CD4-positive, CD25-positive, alpha-beta regulatory T cell (primary cell): ENCODE measurements around the gene TTYH1. TPM values are rescaled to one million over a fixed set of nuclear protein-coding genes. Genes with fewer than 3 reads are reported as not detected.
"Not testable (repeated sequence)": the region's sequence is repeated elsewhere in the genome, so short reads cannot be mapped to it uniquely, and the experiment has no call there.

Experiments
- ATAC-seq, 2 donors: fragments of 150-1000 bp; cut with Tn5 transposase; one replicate each; pipeline ENCODE4 v1.10.0; 2021; ENCODE audit warnings: low read depth in 2 of 2, moderate number of reproducible peaks in 2 of 2, moderate library complexity in 1 of 2
- DNase-seq, 3 donors: peaks; one replicate each; pipeline versions ENCODE4 v3.0.0 to v3.0.0-alpha.2; 2012 to 2022; ENCODE audit warnings: mixed read lengths in 1 of 3
- H3K27ac ChIP-seq: one replicate; pipeline ENCODE4 v1.7.0; 2013; ENCODE audit warnings: mild to moderate bottlenecking, low read length; ENCODE audit not compliant: insufficient read depth, poor library complexity, severe bottlenecking
- H3K27me3 ChIP-seq: one replicate; pipeline ENCODE4 v1.7.0; 2013; ENCODE audit warnings: low read length; ENCODE audit not compliant: control insufficient read depth, insufficient read depth
- H3K36me3 ChIP-seq: one replicate; pipeline ENCODE4 v1.7.0; 2013; ENCODE audit warnings: mild to moderate bottlenecking, low read length, moderate library complexity; ENCODE audit not compliant: control insufficient read depth, insufficient read depth
- H3K4me1 ChIP-seq: 2 replicates; pipeline ENCODE4 v1.7.0; 2013; ENCODE audit warnings: mild to moderate bottlenecking, low read length; ENCODE audit not compliant: insufficient read depth, control insufficient read depth, poor library complexity, severe bottlenecking
- H3K4me3 ChIP-seq: one replicate; pipeline ENCODE4 v1.7.0; 2013; ENCODE audit warnings: low read depth, mild to moderate bottlenecking, low read length, moderate library complexity
- H3K9me3 ChIP-seq, 2 experiments: 1 replicate in 1 of 2; 2 replicates in 1 of 2; pipeline ENCODE4 v1.7.0; 2013; ENCODE audit warnings: low read length in 2 of 2, mild to moderate bottlenecking in 1 of 2, moderate library complexity in 1 of 2; ENCODE audit not compliant: control insufficient read depth in 2 of 2
- H3K27ac Mint-ChIP-seq, 3 donors: one replicate each; pipeline ENCODE4 v1.8.0; 2020 to 2022; ENCODE audit warnings: mild to moderate bottlenecking in 3 of 3, mixed read lengths in 3 of 3, moderate library complexity in 2 of 3
- H3K27me3 Mint-ChIP-seq: one replicate; pipeline ENCODE4 v1.8.0; 2022; ENCODE audit warnings: mild to moderate bottlenecking, mixed read lengths
- H3K36me3 Mint-ChIP-seq: one replicate; pipeline ENCODE4 v1.8.0; 2020; ENCODE audit warnings: mixed read lengths
- H3K4me1 Mint-ChIP-seq, 4 donors: one replicate each; pipeline ENCODE4 v1.8.0; 2020 to 2022; ENCODE audit warnings: mixed read lengths in 4 of 4, mild to moderate bottlenecking in 1 of 4
- H3K4me3 Mint-ChIP-seq, 4 donors: one replicate each; pipeline ENCODE4 v1.8.0; 2020 to 2022; ENCODE audit warnings: mild to moderate bottlenecking in 4 of 4, mixed read lengths in 4 of 4, moderate library complexity in 3 of 4
- H3K9me3 Mint-ChIP-seq, 7 donors: one replicate each; pipeline ENCODE4 v1.8.0; 2020 to 2022; ENCODE audit warnings: mixed read lengths in 7 of 7, mild to moderate bottlenecking in 3 of 7, moderate library complexity in 2 of 7
- polyA plus RNA-seq, 4 donors: library from polyadenylated mRNA; unstranded; fragments of 300-500 nt; fragmentation: Illumina TruSeq; gene quantifications; one replicate each; pipeline ENCODE4 v1.2.3, GENCODE V29; 2021
- total RNA-seq: library from RNA; stranded (reverse); gene quantifications from one replicate; pipeline ENCODE4 v1.2.3, GENCODE V29; 2022

The TTYH1 gene
- total RNA-seq (not detected), polyA plus RNA-seq (under 1 TPM in 3 of 4 donors, not detected in 1; 0.17 to 1.00 (median 0.31) TPM)

DNA sequence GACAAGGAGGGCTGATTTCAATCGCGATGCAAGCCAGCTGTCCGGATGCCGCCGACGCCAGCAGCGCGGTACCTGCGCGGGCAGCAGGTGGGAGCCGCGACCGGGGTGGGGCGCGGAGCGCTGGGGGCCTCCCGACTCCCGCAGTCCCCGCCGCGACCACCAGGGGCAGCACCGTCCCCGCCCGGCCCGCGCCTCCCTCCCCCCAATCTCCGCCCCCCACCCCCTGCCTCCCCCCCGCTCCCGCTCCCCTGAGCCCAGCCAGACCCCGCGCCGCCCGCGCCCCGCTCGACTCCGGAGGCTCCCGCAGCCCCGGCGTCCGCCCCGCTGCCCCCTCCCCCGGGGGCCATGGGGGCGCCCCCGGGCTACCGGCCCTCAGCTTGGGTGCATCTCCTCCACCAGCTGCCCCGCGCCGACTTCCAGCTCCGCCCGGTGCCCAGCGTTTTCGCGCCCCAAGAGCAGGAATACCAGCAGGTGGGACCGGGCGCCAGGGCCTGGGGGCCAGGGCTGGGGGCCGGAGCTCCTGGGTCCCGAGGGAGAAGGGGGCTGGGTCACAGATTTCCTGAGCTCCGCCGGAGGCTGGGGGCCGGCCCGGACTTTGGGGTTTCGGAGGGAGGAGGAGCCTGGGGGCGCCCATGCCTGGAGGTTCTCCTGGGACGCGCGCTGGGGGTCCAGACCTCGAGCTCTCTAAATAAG lies at the start of gene TTYH1:
Gene TTYH1, plus strand, starts transcription at position 257 of the 693 bp plus-strand sequence. Its CDS starts 89 bp downstream, at position 346.
- peaks cover 10% of the 10 kb centered on the region for H3K27me3 Mint-ChIP-seq
- ATAC-seq (peak in 1 of 2 donors; percentile 35), DNase-seq (no peak)

DNA sequence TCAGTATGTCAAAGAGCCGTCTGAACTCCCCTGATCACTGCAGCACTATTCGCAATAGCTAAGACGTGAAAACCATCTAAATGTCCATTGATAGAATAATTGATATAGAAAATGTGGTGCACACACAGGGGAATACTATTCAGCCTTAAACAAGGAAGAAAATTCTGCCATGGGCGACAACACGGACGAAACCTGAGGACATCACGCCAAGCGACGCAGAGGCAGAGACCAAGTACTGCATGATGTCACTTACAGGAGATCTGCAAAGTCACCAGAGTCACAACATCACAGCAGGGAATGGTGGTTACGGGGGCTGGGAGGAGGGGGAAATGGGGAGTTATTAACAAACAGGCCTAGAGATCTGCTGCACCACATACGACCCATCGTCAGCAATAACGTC lies 49.5 kb upstream of the TTYH1 start:
- H3K27ac ChIP-seq, result peak overlapping the region; percentile 60
- H3K36me3 Mint-ChIP-seq, result peaks cover 14% of the 10 kb centered on the region
- H3K9me3 Mint-ChIP-seq, H3K4me3 ChIP-seq, H3K27me3 ChIP-seq, ATAC-seq, DNase-seq, H3K9me3 ChIP-seq, H3K36me3 ChIP-seq, H3K27me3 Mint-ChIP-seq: not testable (repeated sequence)
- H3K4me1 ChIP-seq, result peaks cover 48% of the 10 kb centered on the region
- peak overlapping the region in 1 of 3 donors; percentile 36 for H3K27ac Mint-ChIP-seq
- peak overlapping the region; percentile 45 to 97 (median 71) for H3K4me3 Mint-ChIP-seq
- H3K4me1 Mint-ChIP-seq, result peaks cover 32 to 78% (median 49%) of the 10 kb centered on the region in 4 donors

More for the DNA sequence above, at the start of gene TTYH1:
- H3K36me3 ChIP-seq, result no peaks in the 10 kb centered on the region
- Mint-ChIP-seq H3K36me3 (peaks cover 9% of the 10 kb centered on the region), H3K4me3 (peak within 1 kb of the TSS in 1 of 4 donors; percentile 43), H3K9me3 (peaks cover 0 to 4% (median 3%) of the 10 kb centered on the region in 7 donors), H3K27ac (peak within 1 kb of the TSS in 1 of 3 donors; percentile 57), H3K4me1 (peaks cover 0 to 25% (median 10%) of the 10 kb centered on the region in 4 donors)
- H3K27me3 ChIP-seq, result peaks cover 14% of the 10 kb centered on the region
- no peaks in the 10 kb centered on the region for H3K9me3 ChIP-seq
- peaks cover 7% of the 10 kb centered on the region for H3K4me1 ChIP-seq
- H3K27ac ChIP-seq, result no peak within 1 kb of the TSS
- H3K4me3 ChIP-seq, result no peak within 1 kb of the TSS

DNA sequence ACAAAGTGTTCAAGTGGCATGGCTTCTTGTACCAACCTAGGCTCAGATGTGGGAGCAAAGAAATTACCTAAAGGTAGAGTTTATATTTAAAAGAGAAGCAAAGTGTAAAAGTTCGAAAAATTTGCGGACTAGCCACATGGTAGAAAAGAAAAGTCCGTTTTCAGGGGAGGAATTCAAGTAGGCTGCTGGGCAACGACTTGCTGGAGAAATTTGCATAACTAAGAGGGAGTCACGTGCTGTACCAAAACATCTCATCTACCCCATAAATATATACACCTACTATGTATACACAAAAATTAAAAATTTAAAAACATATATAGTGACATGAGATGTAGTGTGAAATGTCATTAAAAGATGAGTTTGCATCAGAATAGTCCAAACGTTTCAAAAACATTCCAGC lies 48.5 kb upstream of the TTYH1 start:
- ATAC-seq (no peak), DNase-seq (no peak)
- peaks cover 10% of the 10 kb centered on the region for H3K27me3 Mint-ChIP-seq
- H3K9me3 ChIP-seq, result no peaks in the 10 kb centered on the region
- peaks cover 8% of the 10 kb centered on the region for H3K36me3 Mint-ChIP-seq
- peaks cover 49% of the 10 kb centered on the region for H3K4me1 ChIP-seq
- H3K27ac ChIP-seq, result no peak overlapping the region
- peak overlapping the region in 1 of 4 donors; percentile 68 for H3K4me3 Mint-ChIP-seq
- H3K36me3 ChIP-seq, result no peaks in the 10 kb centered on the region
- H3K27ac Mint-ChIP-seq, result peak overlapping the region in 1 of 3 donors; percentile 10
- peaks cover 34 to 78% (median 47%) of the 10 kb centered on the region in 4 donors for H3K4me1 Mint-ChIP-seq
- H3K27me3 ChIP-seq, result no peaks in the 10 kb centered on the region
- no peak overlapping the region for H3K4me3 ChIP-seq
- H3K9me3 Mint-ChIP-seq, result no peaks in the 10 kb centered on the region

- no peak for DNase-seq
- Histone ChIP-seq H3K4me3 (peak overlapping the region; percentile 75), H3K27ac (no peak overlapping the region), H3K27me3 (no peaks in the 10 kb centered on the region), H3K4me1 (peaks cover 41% of the 10 kb centered on the region), H3K36me3 (no peaks in the 10 kb centered on the region), H3K9me3 (no peaks in the 10 kb centered on the region)
- peaks cover 16% of the 10 kb centered on the region for H3K27me3 Mint-ChIP-seq
- ATAC-seq, result no peak
- peaks cover 4% of the 10 kb centered on the region for H3K36me3 Mint-ChIP-seq
- H3K27ac Mint-ChIP-seq, result peak overlapping the region; percentile 87 to 95 (median 90)
- peak overlapping the region; percentile 81 to 93 (median 87) for H3K4me3 Mint-ChIP-seq
- H3K4me1 Mint-ChIP-seq, result peaks cover 26 to 72% (median 46%) of the 10 kb centered on the region in 4 donors
- H3K9me3 Mint-ChIP-seq, result no peaks in the 10 kb centered on the region
Measured at GRCh38 chr19:54369082-54369687, 46.1 kb upstream of the TTYH1 start.

DNA sequence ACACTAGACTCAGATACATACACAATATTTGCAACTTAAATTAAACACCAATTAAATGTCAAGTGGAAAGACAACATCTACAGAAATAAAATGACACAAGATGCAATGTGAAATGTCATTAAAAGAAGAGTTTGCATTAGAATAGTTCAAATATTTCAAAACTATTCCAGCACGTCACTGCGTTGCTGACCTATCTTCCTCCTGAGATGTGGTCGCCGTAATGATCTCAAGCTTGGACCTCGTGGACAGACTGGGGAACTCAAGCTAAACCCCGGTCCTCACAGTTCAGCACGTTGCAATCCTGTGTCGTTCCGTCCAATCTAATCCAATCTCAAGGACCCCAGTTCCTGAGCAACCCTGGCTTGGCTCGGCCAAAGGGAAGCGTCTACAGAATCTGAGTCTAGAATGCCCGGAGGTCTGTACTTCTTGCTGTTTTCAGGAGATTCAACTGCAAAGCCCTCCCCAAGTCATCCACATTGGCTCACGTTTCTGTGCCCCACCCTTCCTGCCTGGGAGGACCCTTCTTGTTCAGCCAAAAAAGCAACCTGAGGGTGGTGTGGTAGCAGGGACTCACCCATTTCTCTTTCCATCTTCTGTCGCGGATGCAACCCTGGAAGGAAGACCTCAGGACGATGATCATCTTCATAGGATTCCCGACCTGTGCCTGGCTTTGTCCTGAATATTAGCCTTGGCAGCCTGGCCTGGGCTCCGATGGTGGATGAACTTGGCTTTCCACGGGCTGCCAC lies 45.4 kb upstream of the TTYH1 start:
- ATAC-seq (peak; percentile 35 to 38), DNase-seq (peak in 1 of 3 donors; percentile 33)
- H3K9me3 ChIP-seq, H3K36me3 Mint-ChIP-seq, H3K9me3 Mint-ChIP-seq, H3K36me3 ChIP-seq, H3K27me3 ChIP-seq: not testable (repeated sequence)
- peak overlapping the region; percentile 87 to 95 (median 90) for H3K27ac Mint-ChIP-seq
- Histone ChIP-seq H3K4me3 (peak overlapping the region; percentile 75), H3K27ac (peak overlapping the region; percentile 14), H3K4me1 (peaks cover 40% of the 10 kb centered on the region)
- H3K27me3 Mint-ChIP-seq, result peaks cover 13% of the 10 kb centered on the region
- H3K4me1 Mint-ChIP-seq, result peaks cover 23 to 72% (median 44%) of the 10 kb centered on the region in 4 donors
- H3K4me3 Mint-ChIP-seq, result peak overlapping the region; percentile 81 to 93 (median 87)

DNA sequence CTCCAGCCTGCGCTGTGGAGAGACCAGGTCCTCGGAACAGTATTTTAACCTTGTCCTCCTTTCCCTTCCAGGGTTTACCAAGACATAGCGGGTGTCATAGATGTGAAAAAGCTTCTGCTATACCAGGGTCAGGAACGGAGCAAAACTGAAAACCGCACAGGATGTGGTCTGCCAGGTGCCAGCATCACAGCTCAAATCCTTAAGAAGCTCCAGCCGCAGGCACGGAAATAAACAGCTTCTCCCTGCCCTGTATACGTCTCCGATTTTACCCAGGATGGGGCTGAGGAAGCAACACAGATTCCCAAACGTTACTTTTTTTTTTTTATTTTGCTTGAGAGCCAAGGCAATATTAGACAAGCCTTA lies 44.8 kb upstream of the TTYH1 start:
- H3K9me3 Mint-ChIP-seq, H3K36me3 Mint-ChIP-seq, H3K27me3 ChIP-seq, H3K9me3 ChIP-seq, H3K36me3 ChIP-seq: not testable (repeated sequence)
- Histone ChIP-seq H3K4me3 (peak overlapping the region; percentile 73), H3K4me1 (peaks cover 41% of the 10 kb centered on the region), H3K27ac (peak overlapping the region; percentile 14)
- H3K27ac Mint-ChIP-seq, result peak overlapping the region; percentile 87 to 95 (median 90)
- peaks cover 20 to 72% (median 47%) of the 10 kb centered on the region in 4 donors for H3K4me1 Mint-ChIP-seq
- peaks cover 11% of the 10 kb centered on the region for H3K27me3 Mint-ChIP-seq
- peak overlapping the region; percentile 81 to 93 (median 87) for H3K4me3 Mint-ChIP-seq
- peak; percentile 32 to 84 (median 65) for DNase-seq
- peak; percentile 58 to 72 for ATAC-seq

GRCh38 chr19:54371453-54371852 lies 43.8 kb upstream of the TTYH1 start:
- H3K9me3 ChIP-seq, result not testable (repeated sequence)

More at GRCh38 chr19:54371453-54371852, 43.8 kb upstream of the TTYH1 start:
- not testable (repeated sequence) for DNase-seq, H3K36me3 ChIP-seq, H3K27ac ChIP-seq, H3K36me3 Mint-ChIP-seq, H3K9me3 Mint-ChIP-seq, ATAC-seq, H3K27me3 ChIP-seq
- Mint-ChIP-seq H3K4me1 (peaks cover 20 to 73% (median 52%) of the 10 kb centered on the region in 4 donors), H3K27me3 (peaks cover 11% of the 10 kb centered on the region), H3K27ac (peak overlapping the region; percentile 38 to 87 (median 76)), H3K4me3 (peak overlapping the region; percentile 62 to 81 (median 76))
- Histone ChIP-seq H3K4me1 (peaks cover 47% of the 10 kb centered on the region), H3K4me3 (peak overlapping the region; percentile 7)
